ENCODE data around the gene PCNX2. TPM values are rescaled to one million over a fixed set of nuclear protein-coding genes. Genes with fewer than 3 reads are reported as not detected.

Gene PCNX2
- total and polyA plus RNA-seq, 2 experiments from 2014 or later: 42.9 to 88.3 TPM

GRCh38 chr1:233121947-233122559, 173.5 kb downstream of the PCNX2 start:
- H3K27me3 ChIP-seq (ENCODE audit: insufficient read depth): no peaks in the 10 kb centered on the region
- no peak for DNase-seq (ENCODE audit: low spot score)
- H3K27ac ChIP-seq (ENCODE audit: low read depth): no peak overlapping the region
- no peak overlapping the region for H2AFZ ChIP-seq
- H3K27ac Mint-ChIP-seq: peak overlapping the region; percentile 38; the same call in 1 of the 2 replicates
- H3K36me3 ChIP-seq (ENCODE audit: insufficient read depth): peaks cover 16% of the 10 kb centered on the region
- no peaks in the 10 kb centered on the region for H3K4me1 Mint-ChIP-seq
- H3K4me2 ChIP-seq: no peak overlapping the region
- H3K79me2 ChIP-seq (replicated peaks; ENCODE audit: insufficient read depth): peaks cover 3% of the 10 kb centered on the region
- no peaks in the 10 kb centered on the region for H3K27me3 Mint-ChIP-seq (ENCODE audit: insufficient read depth, low read depth, poor library complexity)
- no peak for TF ChIP-seq REST (IDR thresholded peaks at IDR 0.05; ENCODE audit: unreplicated experiment)
- H3K9me2 ChIP-seq (ENCODE audit: insufficient read depth): no peaks in the 10 kb centered on the region
- H3F3A ChIP-seq (replicated peaks; ENCODE audit: low read depth): no peaks in the 10 kb centered on the region
- H4K20me1 ChIP-seq (replicated peaks; ENCODE audit: insufficient read depth): 0 out of 2 replicates have a peak, but pooled peaks cover 3% of the 10 kb centered on the region
- no peak overlapping the region for H3K4me3 Mint-ChIP-seq
- H3K36me3 Mint-ChIP-seq (ENCODE audit: low read depth): peaks cover 39% of the 10 kb centered on the region
- H3K4me1 ChIP-seq (ENCODE audit: insufficient read depth): no peaks in the 10 kb centered on the region
- no peaks in the 10 kb centered on the region for H3K9me3 Mint-ChIP-seq
- no peak overlapping the region for H3K4me3 ChIP-seq
- no peak for ATAC-seq

- Histone ChIP-seq H3K27me3 (ENCODE audit: insufficient read depth) (no peaks in the 10 kb centered on the region), H4K20me1 (replicated peaks; ENCODE audit: insufficient read depth) (no peaks in the 10 kb centered on the region), H3F3A (replicated peaks; ENCODE audit: low read depth) (peaks cover 5% of the 10 kb centered on the region; the same call in 1 of the 2 replicates), H2AFZ (no peak overlapping the region), H3K4me1 (ENCODE audit: insufficient read depth) (peaks cover 43% of the 10 kb centered on the region), H3K27ac (ENCODE audit: low read depth) (peak overlapping the region; percentile 98), H3K9me2 (ENCODE audit: insufficient read depth) (no peaks in the 10 kb centered on the region), H3K79me2 (replicated peaks; ENCODE audit: insufficient read depth) (peaks cover 3% of the 10 kb centered on the region; the same call in 1 of the 2 replicates), H3K36me3 (ENCODE audit: insufficient read depth) (no peaks in the 10 kb centered on the region; the same call in 1 of the 2 replicates), H3K4me2 (0 out of 2 replicates have a peak overlapping the region, but pooled peaks have one; percentile 54), H3K4me3 (no peak overlapping the region)
- no peak for TF ChIP-seq ZNF114 (CRISPR knock-in tag; IDR thresholded peaks at IDR 0.05)
- TF ChIP-seq STAT1 (IDR thresholded peaks at IDR 0.05; ENCODE audit: unreplicated experiment): no peak
- TF ChIP-seq ZNF331 (CRISPR knock-in tag; IDR thresholded peaks at IDR 0.05; ENCODE audit: low read depth): no peak
- TF ChIP-seq REST (IDR thresholded peaks at IDR 0.05; ENCODE audit: unreplicated experiment): no peak
- no peak for TF ChIP-seq NANOG (IDR thresholded peaks at IDR 0.05; ENCODE audit: borderline replicate concordance)
- no peak for TF ChIP-seq ETS1 (IDR thresholded peaks at IDR 0.05)
- TF ChIP-seq JUNB (IDR thresholded peaks at IDR 0.05; ENCODE audit: unreplicated experiment): no peak
- TF ChIP-seq EZH2 (IDR thresholded peaks at IDR 0.05; ENCODE audit: low read depth, unreplicated experiment): no peak
- peaks cover 50% of the 10 kb centered on the region for H3K4me1 Mint-ChIP-seq
- ATAC-seq (no peak), DNase-seq (ENCODE audit: low spot score) (no peak)
- peak overlapping the region; percentile 100 for H3K27ac Mint-ChIP-seq
- H3K4me3 Mint-ChIP-seq: no peak overlapping the region
- H3K9me3 Mint-ChIP-seq: no peaks in the 10 kb centered on the region
- H3K27me3 Mint-ChIP-seq (ENCODE audit: insufficient read depth, low read depth, poor library complexity): peaks cover 1% of the 10 kb centered on the region
- H3K36me3 Mint-ChIP-seq (ENCODE audit: low read depth): peaks cover 27% of the 10 kb centered on the region
Measured at GRCh38 chr1:233114860-233115259, 180.7 kb downstream of the PCNX2 start.
